Ovary (tissue), 3 donors: ENCODE data around the gene RMND1.

Source experiments
- POLR2A ChIP-seq: fragments of 450-650 bp; IDR thresholded peaks from one replicate; pipeline ENCODE4 v1.6.1; 2017; ENCODE audit warnings: antibody characterized with exemption, mild to moderate bottlenecking, moderate library complexity
- TF ChIP-seq, protein P1 (sequence below), 3 donors: fragments of 450-650 bp in 2 of 3; fragments of 200-600 bp in 1 of 3; IDR thresholded peaks; one replicate each; pipeline versions ENCODE4 v1.5.1 to v1.8.0; 2016 to 2022; ENCODE audit warnings: antibody characterized with exemption in 3 of 3, mild to moderate bottlenecking in 1 of 3
- donor health status: DM: no; HTN: no; CAD: no.

DNA sequence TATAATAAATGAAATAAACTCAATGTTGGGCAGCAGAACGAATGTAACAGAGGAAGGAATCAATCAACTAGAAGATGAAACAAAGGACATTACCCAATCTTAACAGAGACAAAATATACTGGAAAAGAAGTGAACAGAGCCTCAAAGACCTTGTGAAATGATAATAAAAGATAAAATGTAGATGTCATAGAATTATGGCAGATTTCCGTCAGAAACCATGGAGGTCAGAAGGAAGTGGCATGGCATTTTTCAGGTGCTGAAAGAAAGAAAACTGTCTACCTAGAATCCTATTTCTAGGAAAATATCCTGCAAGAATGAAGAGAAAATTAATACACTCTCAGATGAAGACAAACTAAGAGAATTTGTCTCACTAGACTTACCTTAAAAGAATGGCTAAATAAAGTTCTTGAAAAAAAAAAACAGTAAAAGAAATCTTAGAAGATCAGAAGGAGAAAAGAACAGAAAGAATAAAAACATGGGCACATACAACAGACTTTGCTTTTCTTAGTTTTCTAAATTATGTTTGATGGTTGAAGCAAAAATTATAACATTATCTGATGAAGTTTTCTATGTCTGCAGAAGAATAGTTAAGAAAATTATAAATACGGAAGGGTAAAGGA is 37.2 kb downstream of the RMND1 start:
- TF ChIP-seq, protein P1, sequence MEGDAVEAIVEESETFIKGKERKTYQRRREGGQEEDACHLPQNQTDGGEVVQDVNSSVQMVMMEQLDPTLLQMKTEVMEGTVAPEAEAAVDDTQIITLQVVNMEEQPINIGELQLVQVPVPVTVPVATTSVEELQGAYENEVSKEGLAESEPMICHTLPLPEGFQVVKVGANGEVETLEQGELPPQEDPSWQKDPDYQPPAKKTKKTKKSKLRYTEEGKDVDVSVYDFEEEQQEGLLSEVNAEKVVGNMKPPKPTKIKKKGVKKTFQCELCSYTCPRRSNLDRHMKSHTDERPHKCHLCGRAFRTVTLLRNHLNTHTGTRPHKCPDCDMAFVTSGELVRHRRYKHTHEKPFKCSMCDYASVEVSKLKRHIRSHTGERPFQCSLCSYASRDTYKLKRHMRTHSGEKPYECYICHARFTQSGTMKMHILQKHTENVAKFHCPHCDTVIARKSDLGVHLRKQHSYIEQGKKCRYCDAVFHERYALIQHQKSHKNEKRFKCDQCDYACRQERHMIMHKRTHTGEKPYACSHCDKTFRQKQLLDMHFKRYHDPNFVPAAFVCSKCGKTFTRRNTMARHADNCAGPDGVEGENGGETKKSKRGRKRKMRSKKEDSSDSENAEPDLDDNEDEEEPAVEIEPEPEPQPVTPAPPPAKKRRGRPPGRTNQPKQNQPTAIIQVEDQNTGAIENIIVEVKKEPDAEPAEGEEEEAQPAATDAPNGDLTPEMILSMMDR (IDR thresholded peaks at IDR 0.05), result no peak
- no peak for TF ChIP-seq POLR2A
